Renal cortical epithelial cell (primary cell): ENCODE measurements around the gene PICALM. TPM values are rescaled to one million over a fixed set of nuclear protein-coding genes. Genes with fewer than 3 reads are reported as not detected.
A peak's percentile ranks its signal among the peaks of the same experiment; 100 is the strongest.

Experiments
- DNase-seq: peaks from one replicate; pipeline ENCODE4 v3.0.0-alpha.2; 2011; ENCODE audit warnings: low read depth
- total RNA-seq: library from RNA; depleted of rRNA; stranded (reverse); fragments of >200 nt; gene quantifications from 2 replicates; pipeline ENCODE4 v1.2.3, GENCODE V29; 2014

The PICALM gene
- total RNA-seq, 1 donor from 2014 or later, result 580 TPM

GRCh38 chr11:86047275-86047991 is 21.5 kb downstream of the PICALM start:
- DNase-seq, result peak; percentile 90

GRCh38 chr11:86046116-86046515 is 22.8 kb downstream of the PICALM start:
- DNase-seq, result peak; percentile 54

- DNase-seq, result no peak
These were observed 24.9 kb downstream of the PICALM start for GRCh38 chr11:86043765-86044503.

DNA sequence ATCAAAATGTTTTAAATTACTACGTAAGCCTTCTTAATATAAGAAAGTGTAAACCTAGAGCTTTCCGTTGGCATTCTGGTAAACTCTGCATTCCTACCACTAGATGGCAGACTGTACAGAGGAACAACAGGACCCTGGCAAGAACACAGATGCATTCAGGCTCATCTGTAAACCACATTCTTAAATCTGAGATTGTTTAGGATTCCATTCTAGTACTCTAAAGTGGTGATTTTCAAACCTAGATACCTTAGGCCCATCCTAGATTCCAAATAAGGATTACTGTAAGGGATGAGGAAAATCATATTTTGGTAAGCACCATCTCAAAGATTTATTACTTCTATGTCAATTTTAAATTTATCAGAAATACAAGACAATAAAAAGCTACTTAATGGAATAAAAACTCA is 26.9 kb downstream of the PICALM start:
- DNase-seq, result peak; percentile 93

GRCh38 chr11:86040919-86041850 is 27.7 kb downstream of the PICALM start:
- no peak for DNase-seq

- DNase-seq, result no peak
These were observed 29.8 kb downstream of the PICALM start for GRCh38 chr11:86039094-86039493.

DNA sequence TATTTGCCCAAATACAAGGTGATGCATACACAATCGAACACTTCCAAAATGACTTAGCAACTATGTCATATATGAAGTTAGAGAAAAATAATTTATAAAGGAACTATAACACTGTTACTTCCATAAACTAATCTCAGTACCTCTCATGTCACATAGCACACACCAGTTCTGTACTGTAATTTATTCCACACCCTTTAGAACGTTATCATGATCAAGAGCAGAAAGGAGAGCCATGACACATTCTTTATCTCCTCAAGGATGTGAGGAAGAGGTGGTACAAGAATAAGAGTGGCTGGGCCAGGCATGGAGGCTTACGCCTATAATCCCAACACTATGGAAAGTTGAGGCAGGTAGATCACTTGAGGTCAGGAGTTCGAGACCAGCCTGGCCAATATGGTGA is 31.1 kb downstream of the PICALM start:
- DNase-seq, result no peak

DNA sequence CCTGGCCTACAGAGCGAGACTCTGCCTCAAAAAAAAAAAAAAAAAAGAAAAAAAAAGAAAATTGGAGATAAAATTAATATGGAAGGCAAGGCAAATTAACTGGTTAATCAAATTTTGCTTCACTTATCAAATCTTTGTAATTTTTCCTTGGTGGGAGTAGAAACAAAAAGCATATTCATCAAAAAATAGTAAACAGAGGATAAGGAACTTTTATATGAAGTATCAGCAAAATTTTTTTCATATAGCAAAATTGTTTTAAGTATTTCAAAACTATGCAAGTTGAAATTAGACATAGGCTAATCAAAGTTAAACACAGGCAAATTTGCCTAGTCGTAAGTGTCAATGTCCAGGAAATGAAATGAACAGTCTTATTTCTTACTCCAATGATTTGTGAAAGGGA is 33.0 kb downstream of the PICALM start:
- no peak for DNase-seq

- DNase-seq, result no peak
These were observed 33.7 kb downstream of the PICALM start for GRCh38 chr11:86035164-86035563.

DNA sequence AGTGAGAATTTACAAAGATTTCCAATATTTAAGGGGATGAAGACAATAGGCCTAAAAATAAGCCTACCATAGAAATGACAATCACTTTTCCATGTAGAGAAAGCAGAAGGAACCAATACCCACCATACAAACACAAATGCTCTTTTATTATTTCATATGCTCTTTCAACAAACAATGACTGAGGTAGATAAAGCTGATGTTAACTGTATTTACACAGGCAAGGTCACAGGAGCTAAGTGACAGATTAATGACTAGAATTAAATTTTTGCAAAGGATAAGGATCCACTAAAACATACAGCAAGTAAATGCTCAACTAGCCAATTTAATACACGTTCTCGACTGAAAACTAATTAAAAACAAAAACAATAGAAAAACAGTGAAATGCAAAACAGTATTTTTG is 34.2 kb downstream of the PICALM start:
- no peak for DNase-seq

GRCh38 chr11:86021377-86021776 is 47.5 kb downstream of the PICALM start:
- no peak for DNase-seq

- DNase-seq, result no peak
These were observed 50.6 kb downstream of the PICALM start for GRCh38 chr11:86018249-86018648.

- DNase-seq, result no peak
These were observed 52.4 kb downstream of the PICALM start for GRCh38 chr11:86016451-86016850.

DNA sequence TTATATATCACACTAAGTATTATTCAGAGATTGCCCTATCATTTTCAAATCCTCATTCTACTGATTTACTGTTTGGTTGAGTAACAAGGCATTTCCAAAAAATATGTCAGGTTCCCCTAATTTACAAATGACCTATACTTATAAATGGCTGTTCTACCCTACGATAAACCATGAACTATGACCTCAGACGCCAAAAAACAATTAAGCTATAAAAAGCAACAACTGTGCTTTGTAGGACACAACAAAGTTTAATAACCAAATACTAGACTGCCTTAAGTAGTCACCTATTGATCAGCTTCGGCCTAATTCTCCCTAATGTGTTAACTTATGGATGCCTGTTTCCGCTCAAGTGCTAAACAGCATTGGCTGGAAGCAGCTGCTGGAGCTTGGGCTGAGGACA is 53.2 kb downstream of the PICALM start:
- DNase-seq, result no peak

- DNase-seq, result peak; percentile 74
These were observed 54.7 kb downstream of the PICALM start for GRCh38 chr11:86014221-86014620.

- DNase-seq, result no peak
These were observed 55.2 kb downstream of the PICALM start for GRCh38 chr11:86013713-86014112.

DNA sequence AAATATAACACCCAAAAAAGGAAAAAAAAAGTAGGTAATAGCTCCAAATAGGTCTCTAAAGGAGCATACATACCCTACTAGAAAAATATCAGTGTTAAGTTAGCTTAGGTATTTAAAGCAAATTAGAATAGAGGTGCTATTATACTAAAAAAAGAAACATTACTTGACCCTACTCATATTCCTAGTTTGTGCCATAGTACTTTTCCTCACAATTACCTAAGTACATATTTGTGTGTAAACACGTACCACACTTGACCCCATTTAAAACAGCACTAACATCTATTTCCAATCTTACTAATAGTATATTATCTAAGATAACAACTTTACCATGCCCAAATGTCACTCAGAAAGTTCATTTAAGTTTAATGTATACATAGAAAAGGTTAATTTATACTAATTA is 57.7 kb downstream of the PICALM start:
- DNase-seq, result no peak

DNA sequence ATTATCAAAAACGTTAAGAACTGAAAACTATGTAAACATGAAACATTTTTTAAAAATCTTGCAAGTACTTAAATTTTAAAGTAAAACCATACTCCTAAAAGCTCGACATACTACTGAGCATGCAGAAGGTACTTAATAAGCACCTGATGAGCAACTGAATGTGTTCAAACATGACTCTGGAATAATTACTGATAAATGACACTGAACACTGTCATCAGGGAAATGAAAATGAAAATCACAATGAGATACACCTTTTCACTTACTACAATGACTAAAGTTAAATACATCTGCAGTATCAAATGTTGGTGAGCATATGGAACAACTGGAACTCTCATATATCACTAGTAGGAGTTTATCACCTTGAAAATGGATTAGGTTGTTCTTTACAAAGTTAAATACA is 65.2 kb downstream of the PICALM start:
- no peak for DNase-seq

DNA sequence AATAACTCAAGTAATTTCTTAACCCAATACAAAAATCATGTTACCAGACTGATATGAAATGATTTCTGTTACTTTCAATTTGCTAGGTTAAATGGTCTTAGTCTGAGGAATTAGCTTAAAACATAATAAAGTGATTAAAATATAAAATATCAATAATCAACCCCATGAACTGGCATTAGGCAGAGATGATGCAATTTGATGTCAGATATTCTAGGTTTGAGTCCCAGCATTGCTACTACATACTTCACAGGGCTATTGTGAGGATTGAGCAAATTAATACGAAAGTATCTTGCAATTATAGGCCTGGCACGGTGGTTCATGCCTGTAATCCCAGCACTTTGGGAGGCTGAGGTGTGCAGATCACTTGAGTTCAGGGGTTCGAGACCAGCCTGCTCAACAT is 66.5 kb downstream of the PICALM start:
- no peak for DNase-seq

DNA sequence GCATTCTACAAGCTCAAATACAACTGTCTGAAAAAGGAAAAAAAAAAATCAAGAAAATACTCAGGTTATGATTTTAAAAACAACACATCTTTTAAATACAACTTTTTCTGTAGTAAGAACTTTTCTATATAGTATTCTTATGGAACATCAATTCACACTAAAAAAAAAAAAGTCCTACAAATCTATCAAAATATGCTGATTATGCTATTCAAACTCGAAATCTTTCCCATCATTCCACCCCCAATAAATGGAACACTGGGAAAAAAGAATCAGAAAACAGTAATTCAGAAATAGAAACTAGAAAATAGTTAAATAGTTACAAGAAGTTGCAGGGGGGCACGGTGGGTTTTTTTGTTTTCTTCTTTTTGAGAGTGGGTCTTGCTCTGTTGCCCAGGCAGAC is 77.4 kb downstream of the PICALM start:
- no peak for DNase-seq

GRCh38 chr11:85989746-85990145 is 79.1 kb downstream of the PICALM start:
- DNase-seq, result no peak

- DNase-seq, result no peak
These were observed 80.1 kb downstream of the PICALM start for GRCh38 chr11:85988780-85989179.
